Measurements from ENCODE around the gene PCSK4. TPM values are rescaled to one million over a fixed set of nuclear protein-coding genes. Genes with fewer than 3 reads are reported as not detected.

The PCSK4 gene
- total and polyA plus RNA-seq, 2 of the 13 experiments (the other 11 are each of a cell fraction or from before 2014, with no cell fraction given), result 2.0 to 2.7 TPM

DNA sequence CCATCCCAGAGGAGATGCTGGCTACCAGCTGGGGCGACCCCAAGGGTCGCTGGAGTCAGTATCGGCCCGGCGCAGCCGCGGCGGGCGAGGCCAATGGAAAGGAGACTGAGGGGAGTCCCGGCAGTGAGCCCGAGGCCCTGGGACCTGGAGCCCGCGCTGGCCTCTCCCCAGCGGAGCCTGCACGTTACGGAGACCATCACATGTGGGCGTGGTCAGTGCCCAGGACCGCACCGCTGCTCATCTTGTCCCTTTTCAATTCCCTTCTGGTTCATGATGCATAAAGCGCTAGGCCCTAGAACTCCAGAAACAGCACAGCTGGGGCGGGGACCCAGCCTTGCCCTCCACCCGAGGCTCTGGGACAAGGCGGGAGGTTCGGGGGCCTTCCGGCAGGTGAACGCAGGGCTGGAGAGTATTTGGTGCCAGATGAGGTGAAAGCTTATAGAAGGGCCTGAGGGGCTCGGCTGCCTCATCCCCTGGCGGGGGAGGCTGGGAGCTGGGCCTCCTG, 19.1 kb downstream of the PCSK4 start (continued):
- TF ChIP-seq, protein P1, sequence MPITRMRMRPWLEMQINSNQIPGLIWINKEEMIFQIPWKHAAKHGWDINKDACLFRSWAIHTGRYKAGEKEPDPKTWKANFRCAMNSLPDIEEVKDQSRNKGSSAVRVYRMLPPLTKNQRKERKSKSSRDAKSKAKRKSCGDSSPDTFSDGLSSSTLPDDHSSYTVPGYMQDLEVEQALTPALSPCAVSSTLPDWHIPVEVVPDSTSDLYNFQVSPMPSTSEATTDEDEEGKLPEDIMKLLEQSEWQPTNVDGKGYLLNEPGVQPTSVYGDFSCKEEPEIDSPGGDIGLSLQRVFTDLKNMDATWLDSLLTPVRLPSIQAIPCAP (CRISPR knock-in tag; IDR thresholded peaks at IDR 0.05; ENCODE audit: low read depth), result no peak
- TF ChIP-seq, protein P2, sequence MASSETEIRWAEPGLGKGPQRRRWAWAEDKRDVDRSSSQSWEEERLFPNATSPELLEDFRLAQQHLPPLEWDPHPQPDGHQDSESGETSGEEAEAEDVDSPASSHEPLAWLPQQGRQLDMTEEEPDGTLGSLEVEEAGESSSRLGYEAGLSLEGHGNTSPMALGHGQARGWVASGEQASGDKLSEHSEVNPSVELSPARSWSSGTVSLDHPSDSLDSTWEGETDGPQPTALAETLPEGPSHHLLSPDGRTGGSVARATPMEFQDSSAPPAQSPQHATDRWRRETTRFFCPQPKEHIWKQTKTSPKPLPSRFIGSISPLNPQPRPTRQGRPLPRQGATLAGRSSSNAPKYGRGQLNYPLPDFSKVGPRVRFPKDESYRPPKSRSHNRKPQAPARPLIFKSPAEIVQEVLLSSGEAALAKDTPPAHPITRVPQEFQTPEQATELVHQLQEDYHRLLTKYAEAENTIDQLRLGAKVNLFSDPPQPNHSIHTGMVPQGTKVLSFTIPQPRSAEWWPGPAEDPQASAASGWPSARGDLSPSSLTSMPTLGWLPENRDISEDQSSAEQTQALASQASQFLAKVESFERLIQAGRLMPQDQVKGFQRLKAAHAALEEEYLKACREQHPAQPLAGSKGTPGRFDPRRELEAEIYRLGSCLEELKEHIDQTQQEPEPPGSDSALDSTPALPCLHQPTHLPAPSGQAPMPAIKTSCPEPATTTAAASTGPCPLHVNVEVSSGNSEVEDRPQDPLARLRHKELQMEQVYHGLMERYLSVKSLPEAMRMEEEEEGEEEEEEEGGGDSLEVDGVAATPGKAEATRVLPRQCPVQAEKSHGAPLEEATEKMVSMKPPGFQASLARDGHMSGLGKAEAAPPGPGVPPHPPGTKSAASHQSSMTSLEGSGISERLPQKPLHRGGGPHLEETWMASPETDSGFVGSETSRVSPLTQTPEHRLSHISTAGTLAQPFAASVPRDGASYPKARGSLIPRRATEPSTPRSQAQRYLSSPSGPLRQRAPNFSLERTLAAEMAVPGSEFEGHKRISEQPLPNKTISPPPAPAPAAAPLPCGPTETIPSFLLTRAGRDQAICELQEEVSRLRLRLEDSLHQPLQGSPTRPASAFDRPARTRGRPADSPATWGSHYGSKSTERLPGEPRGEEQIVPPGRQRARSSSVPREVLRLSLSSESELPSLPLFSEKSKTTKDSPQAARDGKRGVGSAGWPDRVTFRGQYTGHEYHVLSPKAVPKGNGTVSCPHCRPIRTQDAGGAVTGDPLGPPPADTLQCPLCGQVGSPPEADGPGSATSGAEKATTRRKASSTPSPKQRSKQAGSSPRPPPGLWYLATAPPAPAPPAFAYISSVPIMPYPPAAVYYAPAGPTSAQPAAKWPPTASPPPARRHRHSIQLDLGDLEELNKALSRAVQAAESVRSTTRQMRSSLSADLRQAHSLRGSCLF (CRISPR knock-in tag; IDR thresholded peaks at IDR 0.05; ENCODE audit: borderline replicate concordance), result no peak
- TF ChIP-seq NKX3-1 (CRISPR knock-in tag; IDR thresholded peaks at IDR 0.05) (no peak), SMYD3 (CRISPR knock-in tag; IDR thresholded peaks at IDR 0.05) (no peak), NFKB2 (CRISPR knock-in tag; IDR thresholded peaks at IDR 0.05; ENCODE audit: borderline replicate concordance) (no peak), MIER3 (CRISPR knock-in tag; IDR thresholded peaks at IDR 0.05; ENCODE audit: borderline replicate concordance) (no peak), KLF16 (CRISPR knock-in tag; IDR thresholded peaks at IDR 0.05) (no peak), ARHGAP35 (CRISPR knock-in tag; IDR thresholded peaks at IDR 0.05; ENCODE audit: borderline replicate concordance) (no peak), TP53 (CRISPR knock-in tag; conservative IDR thresholded peaks at IDR 0.05) (no peak), ZBTB42 (CRISPR knock-in tag; IDR thresholded peaks at IDR 0.05) (no peak), ZNF879 (CRISPR knock-in tag; IDR thresholded peaks at IDR 0.05) (no peak), NCOR1 (IDR thresholded peaks at IDR 0.05; ENCODE audit: borderline replicate concordance, low read length) (no peak), AGO1 (IDR thresholded peaks at IDR 0.05; ENCODE audit: low read depth, low read length, poor library complexity, severe bottlenecking) (peak; percentile 89), MAFF (IDR thresholded peaks at IDR 0.05; ENCODE audit: low read depth, low read length) (no peak), ADNP (CRISPR knock-in tag; IDR thresholded peaks at IDR 0.05) (no peak), BORCS8-MEF2B (CRISPR knock-in tag; IDR thresholded peaks at IDR 0.05) (no peak)
- TF ChIP-seq, protein P3, sequence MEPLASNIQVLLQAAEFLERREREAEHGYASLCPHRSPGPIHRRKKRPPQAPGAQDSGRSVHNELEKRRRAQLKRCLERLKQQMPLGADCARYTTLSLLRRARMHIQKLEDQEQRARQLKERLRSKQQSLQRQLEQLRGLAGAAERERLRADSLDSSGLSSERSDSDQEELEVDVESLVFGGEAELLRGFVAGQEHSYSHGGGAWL (CRISPR knock-in tag; IDR thresholded peaks at IDR 0.05), result peak; percentile 39; the same call in 1 of the 2 replicates
- TF ChIP-seq, protein P4, sequence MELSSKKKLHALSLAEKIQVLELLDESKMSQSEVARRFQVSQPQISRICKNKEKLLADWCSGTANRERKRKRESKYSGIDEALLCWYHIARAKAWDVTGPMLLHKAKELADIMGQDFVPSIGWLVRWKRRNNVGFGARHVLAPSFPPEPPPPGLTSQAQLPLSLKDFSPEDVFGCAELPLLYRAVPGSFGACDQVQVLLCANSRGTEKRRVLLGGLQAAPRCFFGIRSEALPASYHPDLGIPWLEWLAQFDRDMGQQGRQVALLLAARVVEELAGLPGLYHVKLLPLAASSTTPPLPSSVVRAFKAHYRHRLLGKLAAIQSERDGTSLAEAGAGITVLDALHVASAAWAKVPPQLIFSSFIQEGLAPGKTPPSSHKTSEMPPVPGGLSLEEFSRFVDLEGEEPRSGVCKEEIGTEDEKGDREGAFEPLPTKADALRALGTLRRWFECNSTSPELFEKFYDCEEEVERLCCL (CRISPR knock-in tag; IDR thresholded peaks at IDR 0.05; ENCODE audit: borderline replicate concordance), result no peak
- TF ChIP-seq, protein P5, sequence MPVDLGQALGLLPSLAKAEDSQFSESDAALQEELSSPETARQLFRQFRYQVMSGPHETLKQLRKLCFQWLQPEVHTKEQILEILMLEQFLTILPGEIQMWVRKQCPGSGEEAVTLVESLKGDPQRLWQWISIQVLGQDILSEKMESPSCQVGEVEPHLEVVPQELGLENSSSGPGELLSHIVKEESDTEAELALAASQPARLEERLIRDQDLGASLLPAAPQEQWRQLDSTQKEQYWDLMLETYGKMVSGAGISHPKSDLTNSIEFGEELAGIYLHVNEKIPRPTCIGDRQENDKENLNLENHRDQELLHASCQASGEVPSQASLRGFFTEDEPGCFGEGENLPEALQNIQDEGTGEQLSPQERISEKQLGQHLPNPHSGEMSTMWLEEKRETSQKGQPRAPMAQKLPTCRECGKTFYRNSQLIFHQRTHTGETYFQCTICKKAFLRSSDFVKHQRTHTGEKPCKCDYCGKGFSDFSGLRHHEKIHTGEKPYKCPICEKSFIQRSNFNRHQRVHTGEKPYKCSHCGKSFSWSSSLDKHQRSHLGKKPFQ (CRISPR knock-in tag; IDR thresholded peaks at IDR 0.05; ENCODE audit: insufficient replicate concordance), result no peak
- TF ChIP-seq, protein P6, sequence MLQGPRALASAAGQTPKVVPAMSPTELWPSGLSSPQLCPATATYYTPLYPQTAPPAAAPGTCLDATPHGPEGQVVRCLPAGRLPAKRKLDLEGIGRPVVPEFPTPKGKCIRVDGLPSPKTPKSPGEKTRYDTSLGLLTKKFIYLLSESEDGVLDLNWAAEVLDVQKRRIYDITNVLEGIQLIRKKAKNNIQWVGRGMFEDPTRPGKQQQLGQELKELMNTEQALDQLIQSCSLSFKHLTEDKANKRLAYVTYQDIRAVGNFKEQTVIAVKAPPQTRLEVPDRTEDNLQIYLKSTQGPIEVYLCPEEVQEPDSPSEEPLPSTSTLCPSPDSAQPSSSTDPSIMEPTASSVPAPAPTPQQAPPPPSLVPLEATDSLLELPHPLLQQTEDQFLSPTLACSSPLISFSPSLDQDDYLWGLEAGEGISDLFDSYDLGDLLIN (CRISPR knock-in tag; IDR thresholded peaks at IDR 0.05; ENCODE audit: borderline replicate concordance), result no peak

All from HepG2 (cell line).